ENCODE measurements around the gene CACNA1B.

CACNA1B gene

GRCh38 chr9:137836831-137837241, 40.7 kb upstream of the CACNA1B start:
- no peak overlapping the region for H3K9ac ChIP-seq (ENCODE audit: low read length)
- H3K9me3 ChIP-seq (ENCODE audit: control insufficient read depth, low read length): no peaks in the 10 kb centered on the region
- no peaks in the 10 kb centered on the region for H3K27me3 ChIP-seq (replicated peaks; ENCODE audit: control insufficient read depth, insufficient read depth, low read length)
- no peak for DNase-seq (ENCODE audit: low read depth)
- no peak overlapping the region for H3K4me3 ChIP-seq (ENCODE audit: low read length)
- peaks cover 50% of the 10 kb centered on the region for H3K36me3 ChIP-seq (ENCODE audit: control insufficient read depth, insufficient read depth, low read length, severe bottlenecking)
- H3K4me1 ChIP-seq (ENCODE audit: control insufficient read depth, insufficient read depth, low read length): no peaks in the 10 kb centered on the region

- H3K9me3 ChIP-seq (ENCODE audit: control insufficient read depth, low read length): no peaks in the 10 kb centered on the region
- no peak overlapping the region for H3K4me3 ChIP-seq (ENCODE audit: low read length)
- DNase-seq (ENCODE audit: low read depth): no peak
- no peaks in the 10 kb centered on the region for H3K27me3 ChIP-seq (replicated peaks; ENCODE audit: control insufficient read depth, insufficient read depth, low read length)
- H3K4me1 ChIP-seq (ENCODE audit: control insufficient read depth, insufficient read depth, low read length): no peaks in the 10 kb centered on the region
- peaks cover 48% of the 10 kb centered on the region for H3K36me3 ChIP-seq (ENCODE audit: control insufficient read depth, insufficient read depth, low read length, severe bottlenecking)
- no peak overlapping the region for H3K9ac ChIP-seq (ENCODE audit: low read length)
Observed at GRCh38 chr9:137837345-137838278, 40.0 kb upstream of the CACNA1B start.

- DNase-seq (ENCODE audit: low read depth): no peak
- no peak overlapping the region for H3K4me3 ChIP-seq (ENCODE audit: low read length)
- H3K27me3 ChIP-seq (replicated peaks; ENCODE audit: control insufficient read depth, insufficient read depth, low read length): no peaks in the 10 kb centered on the region
- H3K36me3 ChIP-seq (ENCODE audit: control insufficient read depth, insufficient read depth, low read length, severe bottlenecking): peaks cover 38% of the 10 kb centered on the region
- H3K9me3 ChIP-seq (ENCODE audit: control insufficient read depth, low read length): no peaks in the 10 kb centered on the region
- H3K9ac ChIP-seq (ENCODE audit: low read length): no peak overlapping the region
- no peaks in the 10 kb centered on the region for H3K4me1 ChIP-seq (ENCODE audit: control insufficient read depth, insufficient read depth, low read length)
Observed at GRCh38 chr9:137838576-137838975, 39.0 kb upstream of the CACNA1B start.

GRCh38 chr9:137843355-137843754, 34.2 kb upstream of the CACNA1B start:
- H3K4me3 ChIP-seq (ENCODE audit: low read length): no peak overlapping the region

GRCh38 chr9:137851516-137852267, 25.9 kb upstream of the CACNA1B start:
- DNase-seq (ENCODE audit: low read depth): no peak
- Histone ChIP-seq H3K27me3 (replicated peaks; ENCODE audit: control insufficient read depth, insufficient read depth, low read length) (no peaks in the 10 kb centered on the region), H3K36me3 (ENCODE audit: control insufficient read depth, insufficient read depth, low read length, severe bottlenecking) (no peaks in the 10 kb centered on the region), H3K4me3 (ENCODE audit: low read length) (no peak overlapping the region), H3K9ac (ENCODE audit: low read length) (no peak overlapping the region), H3K9me3 (ENCODE audit: control insufficient read depth, low read length) (peaks cover 15% of the 10 kb centered on the region), H3K4me1 (ENCODE audit: control insufficient read depth, insufficient read depth, low read length) (no peaks in the 10 kb centered on the region)

More at GRCh38 chr9:137843355-137843754, 34.2 kb upstream of the CACNA1B start:
- Histone ChIP-seq H3K4me1 (ENCODE audit: control insufficient read depth, insufficient read depth, low read length) (no peaks in the 10 kb centered on the region), H3K9ac (ENCODE audit: low read length) (no peak overlapping the region), H3K27me3 (replicated peaks; ENCODE audit: control insufficient read depth, insufficient read depth, low read length) (no peaks in the 10 kb centered on the region), H3K9me3 (ENCODE audit: control insufficient read depth, low read length) (no peaks in the 10 kb centered on the region), H3K36me3 (ENCODE audit: control insufficient read depth, insufficient read depth, low read length, severe bottlenecking) (peaks cover 3% of the 10 kb centered on the region)
- DNase-seq (ENCODE audit: low read depth): no peak

GRCh38 chr9:137853392-137853995, 24.1 kb upstream of the CACNA1B start:
- Histone ChIP-seq H3K4me3 (ENCODE audit: low read length) (no peak overlapping the region), H3K4me1 (ENCODE audit: control insufficient read depth, insufficient read depth, low read length) (no peaks in the 10 kb centered on the region), H3K9ac (ENCODE audit: low read length) (no peak overlapping the region), H3K9me3 (ENCODE audit: control insufficient read depth, low read length) (peaks cover 15% of the 10 kb centered on the region), H3K27me3 (replicated peaks; ENCODE audit: control insufficient read depth, insufficient read depth, low read length) (no peaks in the 10 kb centered on the region), H3K36me3 (ENCODE audit: control insufficient read depth, insufficient read depth, low read length, severe bottlenecking) (no peaks in the 10 kb centered on the region)
- DNase-seq (ENCODE audit: low read depth): no peak

GRCh38 chr9:137860361-137860760, 17.2 kb upstream of the CACNA1B start:
- Histone ChIP-seq H3K4me3 (ENCODE audit: low read length) (no peak overlapping the region), H3K9me3 (ENCODE audit: control insufficient read depth, low read length) (peaks cover 15% of the 10 kb centered on the region), H3K36me3 (ENCODE audit: control insufficient read depth, insufficient read depth, low read length, severe bottlenecking) (no peaks in the 10 kb centered on the region), H3K4me1 (ENCODE audit: control insufficient read depth, insufficient read depth, low read length) (no peaks in the 10 kb centered on the region), H3K27me3 (replicated peaks; ENCODE audit: control insufficient read depth, insufficient read depth, low read length) (no peaks in the 10 kb centered on the region), H3K9ac (ENCODE audit: low read length) (no peak overlapping the region)
- DNase-seq (ENCODE audit: low read depth): no peak

GRCh38 chr9:137865581-137866145, 11.9 kb upstream of the CACNA1B start:
- Histone ChIP-seq H3K36me3 (ENCODE audit: control insufficient read depth, insufficient read depth, low read length, severe bottlenecking) (no peaks in the 10 kb centered on the region), H3K9ac (ENCODE audit: low read length) (no peak overlapping the region), H3K4me3 (ENCODE audit: low read length) (no peak overlapping the region), H3K4me1 (ENCODE audit: control insufficient read depth, insufficient read depth, low read length) (no peaks in the 10 kb centered on the region), H3K27me3 (replicated peaks; ENCODE audit: control insufficient read depth, insufficient read depth, low read length) (no peaks in the 10 kb centered on the region), H3K9me3 (ENCODE audit: control insufficient read depth, low read length) (peaks cover 8% of the 10 kb centered on the region)
- no peak for DNase-seq (ENCODE audit: low read depth)

GRCh38 chr9:137866226-137867141, 11.1 kb upstream of the CACNA1B start:
- Histone ChIP-seq H3K9me3 (ENCODE audit: control insufficient read depth, low read length) (peaks cover 5% of the 10 kb centered on the region), H3K9ac (ENCODE audit: low read length) (no peak overlapping the region), H3K4me1 (ENCODE audit: control insufficient read depth, insufficient read depth, low read length) (no peaks in the 10 kb centered on the region), H3K27me3 (replicated peaks; ENCODE audit: control insufficient read depth, insufficient read depth, low read length) (no peaks in the 10 kb centered on the region), H3K36me3 (ENCODE audit: control insufficient read depth, insufficient read depth, low read length, severe bottlenecking) (no peaks in the 10 kb centered on the region), H3K4me3 (ENCODE audit: low read length) (no peak overlapping the region)
- DNase-seq (ENCODE audit: low read depth): no peak

GRCh38 chr9:137870432-137870831, 7.2 kb upstream of the CACNA1B start:
- no peaks in the 10 kb centered on the region for H3K4me1 ChIP-seq (ENCODE audit: control insufficient read depth, insufficient read depth, low read length)
- no peak overlapping the region for H3K4me3 ChIP-seq (ENCODE audit: low read length)
- H3K9ac ChIP-seq (ENCODE audit: low read length): no peak overlapping the region
- DNase-seq (ENCODE audit: low read depth): no peak
- H3K36me3 ChIP-seq (ENCODE audit: control insufficient read depth, insufficient read depth, low read length, severe bottlenecking): no peaks in the 10 kb centered on the region
- H3K9me3 ChIP-seq (ENCODE audit: control insufficient read depth, low read length): peaks cover 5% of the 10 kb centered on the region
- peaks cover under 1% of the 10 kb centered on the region for H3K27me3 ChIP-seq (replicated peaks; ENCODE audit: control insufficient read depth, insufficient read depth, low read length)
